Activated T-cell treated with anti-CD3 and anti-CD28 coated beads, Interleukin-2, amount 50 U/mL, for 72 hours (primary cell): ENCODE measurements around the gene ABTB2. TPM values are rescaled to one million over a fixed set of nuclear protein-coding genes. Genes with fewer than 3 reads are reported as not detected.
"Not testable (repeated sequence)": the region's sequence is repeated elsewhere in the genome, so short reads cannot be mapped to it uniquely, and the experiment has no call there.

Source experiments
- ATAC-seq, 2 donors: fragments of 150-1000 bp; cut with Tn5 transposase; replicated peaks in 1 of 2; 2 replicates each; pipeline ENCODE4 v1.10.0; 2021; ENCODE audit warnings: moderate library complexity in 2 of 2, mild to moderate bottlenecking in 1 of 2
- DNase-seq, 2 donors: peaks; one replicate each; pipeline ENCODE4 v3.0.0; 2021 to 2022; ENCODE audit warnings: mixed read lengths in 1 of 2
- H3K27ac Mint-ChIP-seq: one replicate; pipeline ENCODE4 v1.8.0; 2022; ENCODE audit warnings: mild to moderate bottlenecking, moderate library complexity, mixed read lengths
- H3K27me3 Mint-ChIP-seq: one replicate; pipeline ENCODE4 v1.8.0; 2022; ENCODE audit warnings: low read depth, mixed read lengths
- H3K36me3 Mint-ChIP-seq, 2 donors: one replicate each; pipeline ENCODE4 v1.8.0; 2022; ENCODE audit warnings: mixed read lengths in 2 of 2, mild to moderate bottlenecking in 1 of 2; ENCODE audit not compliant: insufficient read depth in 2 of 2
- H3K4me1 Mint-ChIP-seq: one replicate; pipeline ENCODE4 v1.8.0; 2022; ENCODE audit warnings: low read depth, mixed read lengths
- H3K4me3 Mint-ChIP-seq, 2 donors: one replicate each; pipeline ENCODE4 v1.8.0; 2022; ENCODE audit warnings: mild to moderate bottlenecking in 2 of 2, mixed read lengths in 2 of 2, moderate library complexity in 2 of 2
- H3K9me3 Mint-ChIP-seq, 2 donors: one replicate each; pipeline ENCODE4 v1.8.0; 2022; ENCODE audit warnings: mixed read lengths in 2 of 2
- total RNA-seq, 2 donors: library from RNA; stranded (reverse); gene quantifications; one replicate each; pipeline ENCODE4 v1.2.3, GENCODE V29; 2022

The ABTB2 gene
- total RNA-seq, 2 donors from 2014 or later: 2.2 to 5.6 TPM

DNA sequence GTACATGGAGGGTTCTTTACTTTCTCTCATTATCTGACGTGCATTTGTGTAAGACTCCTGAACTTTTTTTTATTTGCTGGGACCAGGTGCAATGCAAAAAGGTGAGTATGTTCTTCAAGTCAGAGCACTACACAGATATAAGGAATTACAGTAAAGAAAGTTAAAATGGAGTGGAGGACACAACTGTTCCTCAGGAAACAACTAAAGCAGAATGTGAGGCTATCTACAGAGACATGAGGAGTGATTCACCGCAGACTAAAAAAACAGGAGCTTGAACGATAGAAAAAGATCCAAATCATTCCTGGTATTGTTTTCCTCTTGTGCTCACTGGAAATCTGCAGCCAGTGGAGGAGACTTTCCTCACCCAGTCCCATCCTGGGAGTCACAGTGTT, 106.2 kb downstream of the ABTB2 start:
- Mint-ChIP-seq H3K27me3 (peaks cover 48% of the 10 kb centered on the region), H3K4me3 (peak overlapping the region; percentile 4 to 61)

DNA sequence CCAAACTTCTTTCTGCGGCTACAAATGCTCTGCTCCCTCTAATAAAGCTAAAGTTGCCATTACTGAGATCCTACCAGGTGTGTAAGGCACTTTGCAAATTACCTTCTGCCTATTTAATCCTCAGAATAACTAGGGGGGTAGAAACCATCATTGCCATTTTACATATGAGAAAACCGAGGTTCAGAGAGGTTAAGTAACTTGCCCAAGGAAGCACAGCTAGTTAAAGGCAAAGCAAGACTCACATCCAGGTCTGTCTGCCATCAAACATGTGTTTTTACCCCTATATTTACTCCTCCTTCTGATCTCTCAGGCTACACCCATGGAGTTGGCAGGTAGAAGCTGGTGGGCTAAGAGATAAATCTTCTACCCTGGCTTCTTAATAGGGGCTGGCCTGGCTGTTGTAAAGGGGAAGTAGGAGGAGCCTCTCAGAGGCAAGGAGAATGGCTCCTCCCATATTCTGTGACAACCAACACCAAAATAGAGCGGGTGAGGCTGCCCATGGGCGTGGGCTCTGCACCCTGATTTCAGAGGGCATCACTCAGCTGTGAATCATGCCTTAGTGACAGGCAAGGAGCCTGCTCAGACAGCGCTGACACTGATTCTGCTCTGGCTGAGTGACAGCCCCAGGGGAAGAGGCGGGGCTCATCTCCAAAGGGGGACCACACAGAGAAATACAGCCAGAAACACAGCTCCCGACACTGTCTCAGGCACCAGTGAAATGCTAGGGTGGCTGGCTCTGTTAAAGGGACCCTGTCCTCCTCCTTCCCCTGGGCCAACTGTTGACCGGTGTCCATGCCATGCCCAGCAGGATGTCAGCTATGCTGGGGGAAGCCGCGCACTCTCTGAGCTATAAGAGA, 106.8 kb downstream of the ABTB2 start:
- DNase-seq (peak; percentile 74 to 80), ATAC-seq (peak; percentile 93 to 95)
- Mint-ChIP-seq H3K4me1 (peaks cover 62% of the 10 kb centered on the region), H3K27ac (no peak overlapping the region), H3K27me3 (peaks cover 42% of the 10 kb centered on the region), H3K9me3 (no peaks in the 10 kb centered on the region), H3K36me3 (peaks cover 0 to 1% of the 10 kb centered on the region in 2 donors), H3K4me3 (peak overlapping the region; percentile 4 to 61)

More for the DNA sequence above, 106.2 kb downstream of the ABTB2 start:
- Mint-ChIP-seq H3K9me3 (no peaks in the 10 kb centered on the region), H3K36me3 (peaks cover 0 to 1% of the 10 kb centered on the region in 2 donors), H3K27ac (no peak overlapping the region), H3K4me1 (peaks cover 56% of the 10 kb centered on the region)
- no peak for ATAC-seq
- DNase-seq: no peak

DNA sequence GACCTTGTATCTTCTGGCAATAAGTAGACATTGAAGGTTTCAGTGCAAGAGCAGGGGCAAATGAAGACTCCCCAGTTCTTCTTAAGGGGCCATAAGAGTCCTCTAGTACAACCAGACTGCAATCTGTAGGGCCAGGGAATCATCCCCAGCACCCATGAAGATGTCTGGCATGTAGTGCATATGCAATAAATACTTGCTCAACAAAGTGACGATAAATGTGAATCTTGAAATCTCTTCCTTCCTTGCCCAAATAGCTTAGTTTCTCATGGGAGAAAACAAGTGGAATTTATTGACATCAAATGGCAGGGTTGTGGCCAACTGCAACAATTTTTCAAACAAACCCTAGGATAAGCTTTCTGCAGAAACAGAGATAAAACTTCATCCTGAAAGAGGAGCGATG, 107.6 kb downstream of the ABTB2 start:
- Mint-ChIP-seq H3K36me3 (peaks cover 0 to 1% of the 10 kb centered on the region in 2 donors), H3K27me3 (peaks cover 40% of the 10 kb centered on the region), H3K9me3 (no peaks in the 10 kb centered on the region), H3K4me3 (no peak overlapping the region), H3K4me1 (peaks cover 70% of the 10 kb centered on the region), H3K27ac (no peak overlapping the region)
- DNase-seq (no peak), ATAC-seq (no peak)

DNA sequence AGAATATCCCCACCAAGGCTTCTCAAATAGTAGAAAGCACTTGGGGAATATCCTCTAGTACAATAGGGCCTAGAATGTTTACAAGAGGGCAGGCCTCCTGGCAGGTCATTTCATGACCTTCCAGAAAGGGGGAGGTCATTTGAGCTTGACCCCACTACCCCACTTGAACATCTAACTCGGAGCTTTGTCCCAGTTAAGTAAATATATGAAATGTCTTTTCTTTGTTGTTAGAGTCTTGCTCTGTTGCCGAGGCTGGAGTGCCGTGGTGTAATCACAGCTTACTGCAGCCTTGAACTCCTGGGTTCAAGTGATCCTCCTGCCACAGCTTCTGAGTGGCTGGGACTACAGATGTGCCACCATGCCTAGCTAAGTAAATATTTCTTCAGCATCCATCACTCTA, 108.4 kb downstream of the ABTB2 start:
- H3K27me3 Mint-ChIP-seq: peaks cover 40% of the 10 kb centered on the region
- H3K9me3 Mint-ChIP-seq: no peaks in the 10 kb centered on the region
- H3K4me1 Mint-ChIP-seq: peaks cover 78% of the 10 kb centered on the region
- peaks cover 0 to 1% of the 10 kb centered on the region in 2 donors for H3K36me3 Mint-ChIP-seq
- no peak overlapping the region for H3K4me3 Mint-ChIP-seq
- no peak for ATAC-seq
- H3K27ac Mint-ChIP-seq: no peak overlapping the region
- no peak for DNase-seq

GRCh38 chr11:34246511-34246910, 111.3 kb downstream of the ABTB2 start:
- DNase-seq, ATAC-seq, H3K36me3 Mint-ChIP-seq, H3K9me3 Mint-ChIP-seq, H3K27ac Mint-ChIP-seq: not testable (repeated sequence)
- Mint-ChIP-seq H3K4me1 (peaks cover 100% of the 10 kb centered on the region), H3K27me3 (peaks cover 28% of the 10 kb centered on the region), H3K4me3 (peak overlapping the region; percentile 17 to 44)

DNA sequence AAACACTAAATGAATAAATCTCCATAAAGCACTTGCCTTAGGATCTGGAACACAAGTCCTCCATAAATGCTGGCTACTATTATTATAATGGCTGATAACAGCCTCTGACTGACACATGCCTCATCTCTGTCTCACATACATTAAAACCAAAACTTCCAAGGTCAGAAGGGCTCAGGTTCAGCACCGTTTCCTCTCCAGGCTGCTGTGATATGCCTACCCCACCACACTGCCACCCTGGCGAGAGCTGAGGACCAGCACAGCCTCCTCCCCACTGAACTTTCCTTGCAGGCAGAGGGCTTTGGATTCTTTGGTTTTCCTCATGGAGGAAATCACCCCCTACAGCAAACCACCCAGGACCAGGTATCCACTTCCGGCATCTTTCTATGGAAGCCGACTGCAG, 112.8 kb downstream of the ABTB2 start:
- H3K4me1 Mint-ChIP-seq: peaks cover 99% of the 10 kb centered on the region
- H3K27ac Mint-ChIP-seq: no peak overlapping the region
- DNase-seq (peak; percentile 34 to 40), ATAC-seq (peak; percentile 34 to 47)
- no peaks in the 10 kb centered on the region for H3K9me3 Mint-ChIP-seq
- peaks cover 21% of the 10 kb centered on the region for H3K27me3 Mint-ChIP-seq
- peak overlapping the region; percentile 65 to 80 for H3K4me3 Mint-ChIP-seq
- H3K36me3 Mint-ChIP-seq: peaks cover 0 to 1% of the 10 kb centered on the region in 2 donors

DNA sequence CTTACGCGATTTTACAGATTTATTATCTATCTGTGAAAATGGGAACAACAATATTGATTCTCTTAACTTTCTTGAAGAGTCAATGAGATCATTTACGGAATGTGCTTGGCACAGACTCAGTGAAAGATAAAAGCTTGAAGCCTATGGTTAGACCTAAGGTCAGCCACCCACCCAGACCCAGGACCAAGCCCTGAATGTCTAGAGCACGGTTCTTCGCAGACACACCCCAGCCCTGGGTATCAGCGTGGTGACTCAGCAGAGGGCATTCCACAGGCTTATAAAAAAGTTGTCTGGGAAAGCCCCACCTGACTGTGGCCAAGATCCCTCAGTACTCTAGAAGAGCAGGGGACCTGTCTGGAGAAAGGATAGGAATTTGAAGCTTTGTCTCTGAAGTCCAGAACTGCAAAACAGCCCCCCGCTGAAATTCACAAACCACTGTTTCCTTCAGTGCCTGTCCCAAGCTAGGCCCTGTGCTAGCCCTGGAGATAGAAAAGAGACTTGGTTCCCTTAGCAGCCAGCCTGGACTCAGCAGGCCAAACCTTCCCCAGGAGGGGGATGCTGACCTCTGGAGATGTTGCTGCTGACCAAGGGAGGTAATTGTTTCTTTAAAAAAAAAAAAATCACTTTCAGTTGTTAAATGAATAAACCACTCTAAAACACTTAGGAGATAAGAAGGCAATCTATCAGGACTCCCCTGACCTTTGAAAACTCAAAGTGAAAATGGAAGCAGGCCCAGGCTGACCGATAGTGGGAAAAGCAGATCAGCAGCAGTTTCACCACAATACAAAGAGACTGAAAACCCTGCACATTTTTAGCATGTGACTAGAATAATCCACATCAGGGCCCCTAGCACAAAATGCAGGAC, 114.0 kb downstream of the ABTB2 start:
- H3K27me3 Mint-ChIP-seq: peaks cover 16% of the 10 kb centered on the region
- peak overlapping the region; percentile 73 for H3K27ac Mint-ChIP-seq
- peaks cover 0 to 1% of the 10 kb centered on the region in 2 donors for H3K36me3 Mint-ChIP-seq
- peak overlapping the region; percentile 65 to 80 for H3K4me3 Mint-ChIP-seq
- ATAC-seq (peak; percentile 67 to 74), DNase-seq (peak; percentile 73 to 75)
- H3K4me1 Mint-ChIP-seq: peaks cover 97% of the 10 kb centered on the region
- H3K9me3 Mint-ChIP-seq: no peaks in the 10 kb centered on the region

GRCh38 chr11:34242037-34242625, 115.7 kb downstream of the ABTB2 start:
- Mint-ChIP-seq H3K9me3 (no peaks in the 10 kb centered on the region), H3K36me3 (no peaks in the 10 kb centered on the region), H3K27me3 (peaks cover 26% of the 10 kb centered on the region), H3K4me1 (peaks cover 81% of the 10 kb centered on the region), H3K27ac (no peak overlapping the region), H3K4me3 (no peak overlapping the region)
- DNase-seq (no peak), ATAC-seq (peak in 1 of 2 donors; percentile 14)

DNA sequence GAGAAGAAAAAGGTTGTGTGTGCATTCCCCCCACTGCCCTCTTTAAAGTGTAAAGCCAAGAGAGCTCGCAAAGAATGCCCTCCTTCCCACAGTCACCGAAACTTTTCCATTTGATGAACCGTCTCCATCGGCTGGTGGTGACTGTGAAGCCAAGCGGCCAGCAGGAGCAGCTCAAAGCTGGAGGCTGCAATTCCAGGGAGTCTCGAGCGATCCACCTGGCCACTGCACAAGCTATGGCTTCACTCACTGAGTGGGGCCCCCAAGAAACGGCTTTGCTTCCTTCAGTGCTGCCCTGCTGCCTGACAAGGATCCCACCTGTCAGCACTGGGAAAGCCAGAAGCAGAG, 117.7 kb downstream of the ABTB2 start:
- ATAC-seq (no peak), DNase-seq (no peak)
- H3K27ac Mint-ChIP-seq: no peak overlapping the region
- peaks cover 71% of the 10 kb centered on the region for H3K4me1 Mint-ChIP-seq
- H3K36me3 Mint-ChIP-seq: no peaks in the 10 kb centered on the region
- H3K4me3 Mint-ChIP-seq: peak overlapping the region in 1 of 2 donors; percentile 28
- no peaks in the 10 kb centered on the region for H3K9me3 Mint-ChIP-seq
- peaks cover 39% of the 10 kb centered on the region for H3K27me3 Mint-ChIP-seq

DNA sequence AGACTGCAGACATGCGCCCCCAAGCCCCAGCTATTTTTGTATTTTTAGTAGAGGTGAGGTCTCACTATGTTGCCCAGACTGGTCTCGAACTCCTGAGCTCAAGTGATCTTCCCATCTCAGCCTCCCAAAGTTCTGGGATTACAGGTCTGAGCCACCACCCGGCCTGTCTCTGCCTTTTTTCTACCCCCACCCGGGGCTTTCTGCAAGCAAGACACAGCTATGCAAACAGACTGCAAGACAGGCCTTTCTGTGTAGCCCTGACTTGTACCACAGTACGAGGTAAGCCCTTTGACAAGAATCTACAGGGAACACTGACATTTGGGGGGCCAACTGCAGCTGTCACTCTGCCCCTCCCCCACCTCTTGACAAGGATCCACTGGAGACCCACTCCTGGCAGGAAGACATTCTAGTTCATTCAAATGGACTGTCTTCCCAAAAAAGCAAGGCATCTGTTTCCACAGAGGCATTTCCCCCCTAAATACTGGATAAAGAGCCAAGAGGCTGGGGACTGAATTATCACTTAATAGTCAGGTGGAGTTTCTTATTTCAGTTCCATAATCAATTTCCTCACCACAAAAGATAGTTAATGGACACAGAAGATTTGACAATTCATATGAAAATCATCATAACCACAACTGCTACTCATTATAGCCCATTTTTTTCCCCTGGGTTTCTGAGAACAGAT, 118.2 kb downstream of the ABTB2 start:
- H3K27ac Mint-ChIP-seq: no peak overlapping the region
- H3K9me3 Mint-ChIP-seq: no peaks in the 10 kb centered on the region
- no peaks in the 10 kb centered on the region for H3K36me3 Mint-ChIP-seq
- H3K4me1 Mint-ChIP-seq: peaks cover 71% of the 10 kb centered on the region
- H3K4me3 Mint-ChIP-seq: peak overlapping the region in 1 of 2 donors; percentile 28
- H3K27me3 Mint-ChIP-seq: peaks cover 39% of the 10 kb centered on the region
- DNase-seq (no peak), ATAC-seq (no peak)

DNA sequence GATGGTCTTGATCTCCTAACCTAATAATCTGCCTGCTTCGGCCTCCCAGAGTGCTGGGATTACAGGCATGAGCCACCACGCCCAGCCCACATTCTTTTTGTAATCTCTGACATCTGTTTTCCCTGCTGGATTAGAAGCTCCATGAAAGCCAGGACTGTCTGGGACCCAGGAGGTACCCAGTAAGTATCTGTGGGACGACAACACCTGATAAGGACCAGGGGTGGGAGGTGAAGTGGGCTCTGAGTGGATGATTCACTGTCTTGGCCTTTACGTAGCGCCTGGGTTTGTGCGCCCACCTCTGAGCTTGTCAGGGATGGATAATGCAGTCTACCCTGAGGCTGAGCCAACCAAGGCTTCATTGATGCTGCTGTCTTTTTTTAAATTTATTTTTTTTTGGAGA, 118.8 kb downstream of the ABTB2 start:
- Mint-ChIP-seq H3K36me3 (no peaks in the 10 kb centered on the region), H3K4me1 (peaks cover 71% of the 10 kb centered on the region), H3K27ac (no peak overlapping the region), H3K27me3 (peaks cover 39% of the 10 kb centered on the region), H3K9me3 (no peaks in the 10 kb centered on the region), H3K4me3 (no peak overlapping the region)
- ATAC-seq: no peak
- no peak for DNase-seq

DNA sequence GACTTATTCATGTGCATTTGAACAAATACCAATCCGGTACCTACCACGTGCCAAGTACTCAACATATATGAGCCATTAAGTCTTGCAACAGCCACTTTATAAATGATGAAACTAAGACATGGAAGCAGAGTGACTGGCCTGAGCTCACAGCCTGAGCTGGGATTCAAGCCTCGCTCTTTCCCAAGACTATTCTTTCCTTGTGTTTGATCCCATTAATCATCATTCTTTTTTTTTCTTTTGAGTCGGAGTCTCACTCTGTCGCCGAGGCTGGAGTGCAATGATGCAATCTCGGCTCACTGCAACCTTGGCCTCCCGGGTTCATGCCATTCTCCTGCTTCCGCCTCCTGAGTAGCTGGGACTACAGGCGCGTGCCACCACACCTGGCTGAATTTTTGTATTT, 119.3 kb downstream of the ABTB2 start:
- Mint-ChIP-seq H3K4me3 (no peak overlapping the region), H3K9me3 (no peaks in the 10 kb centered on the region), H3K27me3 (peaks cover 39% of the 10 kb centered on the region), H3K27ac (no peak overlapping the region), H3K4me1 (peaks cover 71% of the 10 kb centered on the region), H3K36me3 (no peaks in the 10 kb centered on the region)
- DNase-seq (no peak), ATAC-seq (no peak)
